Frontal cortex (tissue), 4 donors: ENCODE measurements around the gene RAI1. TPM values are rescaled to one million over a fixed set of nuclear protein-coding genes. Genes with fewer than 3 reads are reported as not detected.

Experiments
- DNase-seq, 2 donors: peaks; one replicate each; pipeline ENCODE4 v3.0.0; 2012; ENCODE audit warnings: low spot score in 2 of 2
- FAIRE-seq: peaks from 2 replicates; lab custom pipeline; 2012; peaks lifted over from hg19 to GRCh38; lab: Jason Lieb, UNC
- total RNA-seq: library from RNA; depleted of rRNA; stranded (reverse); fragments of >200 nt; gene quantifications from one replicate; pipeline ENCODE4 v1.2.3, GENCODE V29; 2014
- donor health status: control.
- donor health status: control.
- donor health status: control.

The RAI1 gene
- total RNA-seq, 1 donor from 2014 or later = 16.7 TPM

DNA sequence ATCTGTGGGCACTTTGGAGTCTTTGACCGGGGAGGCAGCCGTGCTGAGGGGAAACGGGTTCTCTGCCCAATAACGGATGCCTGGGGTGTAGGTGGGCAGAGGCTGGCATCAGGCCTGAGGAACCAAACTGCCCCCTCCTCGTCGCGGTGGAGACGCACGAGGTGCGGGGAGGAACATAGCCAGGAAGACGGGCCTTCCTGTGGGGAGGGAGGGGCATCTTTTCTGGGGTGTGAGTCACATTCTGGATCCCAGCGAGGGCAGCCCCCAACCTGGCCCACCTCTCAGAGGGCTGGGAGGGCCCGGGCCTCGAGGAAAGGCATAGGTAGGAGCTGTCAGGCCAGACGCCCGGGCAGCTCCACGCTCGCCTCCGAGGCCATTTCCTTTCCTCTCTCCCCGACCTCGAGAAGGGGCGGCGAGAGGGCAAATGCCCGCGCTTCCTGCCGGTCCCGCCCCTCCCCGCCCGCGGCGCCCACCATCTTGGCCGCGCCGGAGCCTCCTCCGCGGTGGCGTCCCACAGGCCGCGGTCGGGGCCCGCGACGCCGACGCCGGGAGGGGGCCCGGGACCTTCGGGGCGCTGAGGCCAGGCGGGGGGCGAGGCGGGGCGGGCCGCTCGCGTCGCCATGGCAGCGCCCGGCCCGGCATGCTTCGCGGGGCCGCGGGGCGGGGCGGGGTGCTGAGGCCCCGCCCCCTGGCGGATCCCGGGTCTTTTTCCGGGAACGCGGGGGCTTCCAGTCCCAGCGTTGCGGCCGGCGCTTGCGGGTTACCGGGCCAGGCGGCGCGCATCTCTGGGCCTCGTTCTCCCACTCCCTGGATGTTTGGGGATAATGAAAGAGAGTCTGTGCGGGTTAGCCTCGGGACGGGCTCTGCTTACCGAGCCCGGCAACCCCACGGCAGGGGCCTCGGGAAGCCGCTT is 13.2 kb downstream of the RAI1 start:
- DNase-seq (peak; percentile 92 to 93), FAIRE-seq (no peak)

DNA sequence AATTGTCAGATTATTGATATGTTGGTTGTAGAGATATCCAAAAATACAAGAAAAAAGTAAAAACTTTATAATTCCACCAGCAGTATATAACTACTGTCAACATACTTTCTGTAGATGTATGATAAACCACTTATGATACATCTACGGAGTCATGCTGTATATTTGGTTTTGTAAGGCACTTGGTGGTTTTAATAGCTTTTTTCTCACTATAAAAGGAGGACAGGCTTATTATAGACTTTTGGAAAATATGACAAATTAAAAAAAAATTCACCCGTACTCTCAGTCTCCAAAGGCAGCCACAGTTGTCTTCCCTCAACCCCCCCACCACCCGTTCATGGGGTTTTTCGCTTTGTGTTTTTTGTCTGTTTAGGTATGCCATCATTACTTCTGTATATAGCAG is 14.8 kb downstream of the RAI1 start:
- FAIRE-seq (no peak), DNase-seq (no peak)

DNA sequence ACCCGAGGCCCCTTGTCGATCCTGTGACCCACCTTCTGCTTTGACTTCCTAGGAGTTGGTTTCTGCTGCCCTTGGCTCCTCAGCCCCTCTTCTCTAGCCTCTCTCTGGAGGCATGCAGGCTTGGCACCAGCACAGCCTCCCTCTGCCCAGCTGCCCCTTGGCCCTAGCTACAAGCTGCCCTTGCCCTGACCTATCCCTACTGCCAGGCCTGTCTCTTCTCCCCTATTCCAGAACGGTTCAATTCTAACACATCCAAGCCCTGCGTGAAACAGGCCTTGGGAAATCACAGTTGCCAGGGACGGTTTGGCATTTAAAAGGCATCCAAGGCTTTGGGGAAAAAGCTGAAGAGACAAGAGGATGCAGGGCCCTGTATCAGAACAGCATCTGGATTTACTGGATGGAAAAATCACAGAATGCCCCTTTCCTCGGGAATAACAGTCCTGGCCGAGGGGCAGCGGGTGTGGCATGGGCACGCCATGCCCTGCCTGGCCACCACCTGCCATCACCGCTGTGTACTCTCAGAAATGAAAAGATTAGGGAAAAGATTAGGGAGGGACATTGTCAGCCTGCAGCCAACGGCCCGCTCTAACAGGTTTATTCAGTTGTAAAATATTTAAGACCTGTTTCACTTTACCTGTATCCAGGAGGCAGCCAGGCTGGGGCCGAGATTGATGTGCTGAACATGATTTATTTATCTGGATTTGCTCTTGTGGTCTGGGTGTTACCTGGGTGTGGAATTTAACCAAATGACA is 15.8 kb downstream of the RAI1 start:
- FAIRE-seq = no peak

DNA sequence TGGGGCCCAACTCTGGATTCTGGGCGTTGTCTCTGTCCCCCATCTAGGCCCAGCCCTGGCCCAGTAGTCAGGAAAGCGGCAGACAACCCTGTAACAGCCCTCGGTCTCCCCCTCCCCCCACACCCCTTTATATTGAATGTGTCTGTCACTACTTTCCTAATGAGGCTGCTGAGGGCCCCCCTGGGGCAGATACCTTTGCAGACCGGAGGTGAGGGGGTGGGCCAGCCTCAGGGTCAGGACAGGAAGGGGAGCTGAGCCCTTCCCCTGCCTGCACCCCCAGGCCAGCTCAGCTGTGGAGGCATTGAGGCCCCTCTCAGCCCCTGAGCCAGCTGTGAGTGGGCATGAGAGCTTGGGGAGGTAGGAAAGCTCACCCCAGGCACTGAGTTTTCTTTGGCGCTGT is 17.1 kb downstream of the RAI1 start:
- no peak for DNase-seq
- FAIRE-seq = no peak

More for the DNA sequence above, 15.8 kb downstream of the RAI1 start:
- no peak for DNase-seq

DNA sequence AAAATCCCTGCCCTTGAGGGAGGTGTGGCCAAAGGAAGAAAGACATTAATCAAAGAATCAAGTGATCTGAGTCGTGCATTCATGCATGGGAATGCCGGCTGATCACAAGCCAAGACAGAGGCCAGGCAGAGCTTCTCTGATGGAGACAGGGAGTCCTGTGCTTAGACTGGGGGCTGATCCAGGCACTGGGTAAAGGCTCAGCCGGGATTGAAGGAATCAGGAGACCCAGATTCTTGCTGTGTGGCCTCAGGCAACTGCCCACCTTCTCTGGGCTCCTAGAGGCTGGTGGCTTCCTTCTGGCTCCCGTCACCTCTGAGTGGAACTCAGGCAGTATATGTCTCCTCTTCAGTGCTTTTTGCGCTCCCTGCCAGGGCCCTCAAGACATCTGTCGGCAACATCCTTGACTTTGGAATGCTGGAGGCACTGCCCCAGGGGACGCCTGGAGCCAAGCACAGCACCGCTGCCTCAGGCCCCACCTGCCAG is 17.7 kb downstream of the RAI1 start:
- DNase-seq (no peak), FAIRE-seq (no peak)

DNA sequence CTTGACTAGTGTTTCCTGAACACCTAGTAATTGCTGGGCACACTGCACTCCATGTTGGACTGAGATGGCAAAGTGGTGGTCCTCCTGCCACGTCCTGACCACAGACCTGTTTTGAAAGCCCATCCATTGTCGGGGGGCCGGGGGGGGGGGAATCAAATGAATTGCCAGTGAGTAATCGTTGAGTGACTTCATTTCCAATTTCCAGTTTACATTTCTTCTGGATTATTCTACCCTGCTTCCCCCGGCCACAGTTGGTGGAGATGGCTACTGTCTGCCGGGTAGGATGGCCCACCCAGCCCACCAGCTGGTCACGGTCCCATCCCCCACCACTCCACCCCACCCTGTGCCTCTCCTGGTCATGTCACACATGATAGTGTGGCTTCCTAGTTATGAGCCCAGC is 18.2 kb downstream of the RAI1 start:
- no peak for DNase-seq
- no peak for FAIRE-seq

DNA sequence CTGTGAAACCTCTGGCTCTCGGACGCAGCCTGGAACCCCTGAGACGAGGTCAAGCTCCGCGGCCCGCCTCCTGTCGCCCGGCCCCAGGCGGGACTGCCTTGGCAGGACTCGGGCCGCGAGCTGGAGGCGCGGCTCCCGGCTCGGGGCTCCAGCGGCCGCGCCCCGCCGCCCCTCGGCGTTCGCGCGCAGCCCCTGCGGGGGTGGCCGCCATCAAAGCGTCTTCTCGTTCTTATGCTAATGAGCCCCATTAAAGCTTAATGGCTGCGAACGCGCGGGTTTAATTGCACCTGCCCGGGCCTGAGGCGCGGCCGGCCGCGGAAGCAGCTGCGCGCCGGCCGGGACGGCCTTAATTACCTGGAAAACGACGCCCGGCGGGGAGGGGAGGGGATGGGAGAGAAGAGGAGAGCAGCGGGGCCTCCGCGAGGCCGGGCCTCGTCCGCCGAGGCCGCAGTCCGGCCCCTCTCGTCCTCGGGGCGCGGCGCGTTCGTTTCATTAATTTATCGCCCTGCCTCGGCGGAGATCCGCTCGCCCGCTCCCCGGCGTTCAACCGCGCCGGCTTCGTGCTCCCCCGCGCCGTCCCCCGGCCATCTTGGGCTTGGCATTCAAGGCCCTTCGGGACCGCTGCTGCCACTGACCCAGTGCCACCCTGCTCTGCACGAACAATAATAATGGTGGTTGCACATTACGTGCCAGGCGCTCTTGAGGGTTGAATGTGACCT is 19.2 kb downstream of the RAI1 start:
- DNase-seq = peak; percentile 50 to 55
- FAIRE-seq = no peak

DNA sequence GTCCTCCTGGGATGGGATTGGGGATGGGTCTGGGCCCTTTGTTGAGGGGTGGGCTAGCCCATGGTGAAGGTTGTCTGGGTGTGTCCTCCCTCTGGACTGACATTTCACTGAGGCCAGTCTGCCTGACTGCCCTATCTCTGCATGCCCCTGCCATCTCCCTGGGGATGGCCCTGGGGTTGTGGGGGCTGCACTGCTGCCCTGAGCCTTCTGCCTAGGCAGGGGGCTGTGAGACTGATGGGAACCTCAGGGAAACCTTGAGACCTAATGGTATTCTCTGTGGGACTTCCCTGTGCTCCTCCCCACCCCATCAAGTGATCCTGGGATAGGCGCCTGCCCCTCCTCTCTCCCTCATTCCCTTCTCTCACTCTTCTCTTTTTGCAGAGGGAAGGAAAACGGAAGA is 19.9 kb downstream of the RAI1 start:
- FAIRE-seq = no peak
- DNase-seq = no peak

DNA sequence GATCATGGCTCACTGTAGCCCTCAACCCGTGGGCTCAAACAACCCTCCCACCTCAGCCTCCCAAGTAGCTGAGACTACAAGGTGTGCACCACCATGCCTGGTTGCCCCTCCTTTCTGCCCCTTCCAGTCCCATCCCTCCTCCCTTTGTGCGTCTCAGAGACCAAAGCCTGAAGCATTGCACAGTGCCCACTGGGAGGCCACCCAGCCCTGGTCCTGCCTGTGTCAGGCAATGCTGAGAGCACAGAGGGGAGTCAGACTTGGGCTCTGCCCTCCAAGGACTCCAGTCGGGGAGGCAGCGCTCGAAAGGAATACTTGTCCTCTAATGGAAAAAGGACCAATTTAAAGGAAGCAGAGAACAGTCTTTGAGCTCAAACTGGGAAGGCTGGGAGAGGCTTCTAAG is 20.4 kb downstream of the RAI1 start:
- DNase-seq = no peak
- no peak for FAIRE-seq

DNA sequence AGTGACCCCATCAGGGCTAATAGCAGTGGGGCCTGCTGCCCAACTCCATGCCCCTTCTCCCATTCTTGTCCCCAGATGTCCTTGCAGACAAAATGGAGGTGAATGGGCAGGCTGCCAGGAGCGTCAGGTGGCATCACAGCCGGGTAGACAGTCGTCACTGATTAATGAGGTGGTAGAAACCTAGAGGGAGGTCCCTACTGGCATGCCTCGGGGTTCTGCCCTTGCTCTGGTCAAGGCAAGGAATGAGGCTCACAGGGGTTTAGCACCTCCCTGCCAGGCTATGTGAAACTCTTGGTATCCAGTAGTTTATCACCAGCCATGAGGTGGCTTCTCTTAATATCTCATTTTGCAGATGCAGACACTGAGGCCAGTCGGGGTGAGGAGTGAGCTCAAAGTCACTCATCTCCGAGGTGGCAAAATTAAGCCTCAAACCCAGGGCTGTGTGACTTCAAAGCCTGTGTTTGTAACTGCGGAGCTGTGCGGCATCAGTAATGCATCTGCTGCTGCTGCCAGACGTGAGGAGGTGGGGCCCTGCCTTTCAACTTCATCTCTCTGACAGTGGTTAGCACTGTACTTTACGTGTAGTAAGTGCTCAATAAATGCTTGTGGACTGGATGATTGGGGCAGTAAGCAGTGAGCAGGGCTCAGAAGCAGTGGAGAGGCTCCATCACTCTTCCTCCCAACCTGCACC is 21.3 kb downstream of the RAI1 start:
- no peak for FAIRE-seq
- DNase-seq = no peak

DNA sequence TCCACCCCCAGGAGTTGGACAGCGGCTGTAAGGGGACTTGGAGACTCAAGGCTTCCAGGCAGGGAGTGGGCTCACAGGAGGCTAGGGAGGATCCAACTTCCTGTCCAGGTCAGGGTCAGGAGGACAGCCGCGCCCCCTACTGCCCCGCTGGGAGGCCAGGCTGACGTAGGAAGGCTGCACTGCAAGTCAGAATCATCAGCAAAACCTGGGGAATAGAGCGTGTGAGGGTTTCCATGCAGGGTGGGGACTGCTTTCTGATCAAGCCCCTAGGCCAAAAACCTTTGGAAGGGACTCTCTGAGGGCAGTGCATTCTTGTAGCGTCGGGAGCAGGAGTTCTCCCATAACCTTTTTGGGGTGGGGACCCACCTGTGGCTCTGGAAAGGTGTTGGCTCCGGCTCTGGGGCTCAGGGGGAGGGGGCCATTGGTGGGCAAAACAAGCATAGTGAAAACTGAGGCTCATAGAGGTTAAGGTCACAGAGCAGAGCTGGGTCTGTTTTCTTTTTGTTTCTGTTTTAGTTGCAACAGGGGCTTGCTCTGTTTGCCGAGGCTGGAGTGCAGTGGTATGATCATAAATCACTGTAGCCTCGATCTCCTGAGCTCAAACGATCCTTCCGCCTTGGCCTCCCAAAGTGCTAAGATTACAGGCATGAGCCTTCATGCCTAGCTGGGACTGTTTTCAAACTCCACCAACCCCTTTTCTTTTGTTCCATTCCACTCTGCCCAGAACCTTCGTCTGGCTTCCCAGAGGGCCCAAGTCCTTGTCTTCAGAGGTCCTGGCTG is 22.1 kb downstream of the RAI1 start:
- FAIRE-seq = no peak
- no peak for DNase-seq

DNA sequence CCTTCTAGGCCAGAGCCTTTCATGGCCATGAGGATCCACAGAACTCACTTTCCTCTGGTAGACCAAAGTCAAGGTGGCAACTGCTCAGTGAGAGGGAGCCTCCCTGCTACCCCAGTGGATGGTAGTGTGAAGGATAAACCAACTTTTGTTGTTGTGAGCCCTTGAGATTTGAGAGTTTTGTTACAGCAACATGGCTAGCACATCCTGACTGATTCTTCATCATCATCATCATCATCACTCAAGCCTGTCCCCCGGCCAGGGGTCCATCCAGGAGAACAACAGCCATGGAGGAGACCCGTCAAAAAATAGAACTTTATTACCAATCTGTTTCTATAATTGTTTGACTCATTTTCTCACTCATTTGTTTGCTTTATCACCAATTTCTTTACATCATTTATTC is 23.7 kb downstream of the RAI1 start:
- no peak for DNase-seq
- FAIRE-seq = no peak

DNA sequence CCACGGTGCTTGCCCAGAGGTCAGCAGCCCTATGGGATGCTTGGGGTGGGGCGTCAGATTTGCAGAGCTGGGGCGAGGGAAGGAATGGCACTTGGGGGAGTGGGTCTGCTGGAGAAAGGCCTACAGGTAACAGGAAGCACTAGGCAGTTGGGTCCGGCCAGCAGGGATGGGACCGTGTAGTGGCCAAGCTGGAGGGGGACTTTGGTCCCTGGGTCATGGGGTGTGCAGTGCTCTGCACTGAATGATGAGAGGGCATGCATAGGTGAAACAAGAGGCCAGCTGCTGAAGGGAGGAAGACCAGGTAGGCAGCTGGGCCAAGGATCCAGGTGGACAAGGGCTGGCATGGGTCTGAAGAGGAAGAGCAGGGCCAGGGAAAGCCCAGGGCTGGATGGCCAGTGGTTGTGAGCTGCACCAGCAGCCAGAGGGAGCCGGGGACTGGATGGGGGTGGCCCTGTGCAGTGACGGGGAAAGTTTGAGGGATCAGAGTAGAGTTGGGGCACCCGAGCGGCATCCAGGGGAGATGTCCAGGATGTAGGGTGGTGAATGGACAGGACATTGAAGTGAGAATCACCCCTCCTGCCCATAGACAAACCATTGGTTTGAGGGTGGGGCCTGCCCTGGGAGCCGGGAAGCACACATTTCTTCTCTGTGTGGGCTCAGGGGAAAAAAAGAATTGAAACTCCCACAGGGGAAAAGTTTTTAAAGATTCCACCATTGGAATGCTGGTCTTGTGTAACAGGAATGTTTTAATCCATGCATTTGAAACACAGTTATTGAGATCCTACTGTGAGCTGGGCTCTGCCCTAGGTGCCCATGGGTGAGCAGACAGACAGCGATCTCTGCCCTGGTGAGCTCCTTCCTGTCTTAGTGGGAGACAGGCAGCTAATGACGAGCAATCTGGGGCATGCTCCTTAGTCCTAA is 25.1 kb downstream of the RAI1 start:
- DNase-seq = no peak
- no peak for FAIRE-seq

DNA sequence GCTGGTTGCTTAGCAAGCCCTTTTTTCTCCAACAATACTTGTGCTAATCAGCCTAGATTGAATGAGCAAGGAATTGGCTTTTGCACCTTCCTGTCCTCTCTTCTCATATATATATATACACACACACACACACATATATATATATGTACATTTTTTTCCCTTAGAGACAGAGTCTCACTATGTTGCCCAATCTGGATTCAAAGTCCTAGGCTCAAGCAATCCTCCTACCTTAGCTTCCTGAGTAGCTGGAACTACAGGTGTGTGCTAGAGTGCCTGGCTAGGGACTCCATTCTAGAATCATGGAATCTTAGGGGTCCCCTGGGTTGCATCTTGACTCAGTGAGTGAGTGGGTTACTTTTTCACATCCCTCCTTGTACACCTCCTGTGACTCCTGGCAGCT is 27.0 kb downstream of the RAI1 start:
- DNase-seq (no peak), FAIRE-seq (no peak)

DNA sequence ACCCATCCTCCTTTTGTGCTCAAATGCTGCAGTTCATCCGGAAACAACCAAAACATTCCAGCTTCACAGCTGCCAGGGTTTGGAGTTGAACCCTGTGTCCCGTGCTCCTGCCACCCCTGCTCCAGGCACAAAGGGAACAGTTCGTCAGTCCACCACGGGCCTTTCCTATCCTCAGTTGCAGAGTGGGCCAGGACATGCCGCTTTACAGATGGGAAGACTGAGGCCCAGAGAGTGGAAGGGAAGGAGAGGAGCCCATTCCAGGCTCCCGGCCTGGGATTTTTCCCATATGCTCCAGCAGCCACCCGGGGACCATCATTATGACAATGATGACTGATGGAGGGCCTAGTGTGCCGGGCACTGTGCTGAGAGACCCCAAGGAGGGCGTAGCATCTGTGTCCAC is 27.6 kb downstream of the RAI1 start:
- DNase-seq (no peak), FAIRE-seq (no peak)

DNA sequence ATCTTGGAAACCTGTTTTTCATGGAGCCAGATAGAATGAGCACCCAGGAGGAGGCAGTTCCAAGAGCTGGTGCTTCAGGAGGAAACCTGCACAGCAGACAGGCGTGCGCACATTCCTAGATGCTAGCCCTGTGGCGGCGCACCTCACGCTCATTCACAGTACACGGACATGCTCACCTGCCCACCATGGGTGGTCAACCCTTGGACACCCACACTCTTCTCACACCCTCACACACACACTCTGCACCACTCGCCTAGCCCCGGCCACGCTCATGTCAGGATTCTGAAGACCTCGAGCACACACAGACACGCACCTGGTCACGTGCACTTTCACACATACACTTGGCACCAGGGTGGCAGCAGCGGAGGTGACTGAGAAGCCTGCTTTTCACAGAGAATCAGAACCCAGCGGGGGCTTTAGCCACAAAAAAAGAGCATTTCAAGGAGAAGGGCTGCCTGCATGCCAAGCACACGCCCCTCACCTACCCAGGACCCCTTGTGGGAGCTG is 28.6 kb downstream of the RAI1 start:
- no peak for FAIRE-seq
- no peak for DNase-seq

DNA sequence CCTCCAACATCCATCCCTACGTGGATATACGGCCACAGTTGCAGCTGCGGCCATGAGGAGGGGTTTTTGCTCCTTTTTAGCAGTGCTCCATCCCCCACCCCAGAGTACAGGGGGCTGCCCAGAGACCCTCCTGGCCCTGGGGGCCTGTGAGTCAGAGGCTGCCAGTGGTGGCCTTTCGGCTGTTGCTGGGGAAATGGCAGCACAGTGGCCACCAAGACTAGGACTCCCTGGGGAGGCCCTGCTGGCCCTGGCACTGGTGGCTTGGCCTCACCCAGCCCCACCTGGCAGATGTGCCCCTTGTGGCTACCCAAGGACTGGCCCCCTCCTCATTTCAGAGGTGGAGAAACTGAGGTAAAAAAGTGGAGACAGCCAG is 29.1 kb downstream of the RAI1 start:
- FAIRE-seq = no peak
- DNase-seq = no peak
